ENCODE data around the gene LIN54.

- TF ChIP-seq CTCF (IDR thresholded peaks at IDR 0.05) (no peak), POLR2A (IDR thresholded peaks at IDR 0.05) (no peak)
Observed at GRCh38 chr4:83011689-83012199, 1.1 kb upstream of the LIN54 start.

All from sigmoid colon (tissue), 3 donors.